Tibial artery (tissue), 4 donors: ENCODE measurements around the gene P2RX3.

Source experiments
- DNase-seq, 2 donors: peaks; one replicate each; pipeline ENCODE4 v3.0.0-alpha.2; 2019
- H3K27ac ChIP-seq, 2 donors: fragments of 200-600 bp; sonication (generic) in 1 of 2; 1 replicate in 1 of 2; 2 replicates in 1 of 2; pipeline ENCODE4 v1.5.1; 2018 to 2019; ENCODE audit warnings: mild to moderate bottlenecking in 1 of 2
- H3K27me3 ChIP-seq, 2 donors: fragments of 200-600 bp; sonication (generic) in 1 of 2; one replicate each; pipeline versions ENCODE4 v1.5.1 to v1.6.0; 2016 to 2019
- H3K36me3 ChIP-seq, 3 donors: fragments of 200-600 bp; sonication (generic) in 2 of 3; one replicate each; pipeline ENCODE4 v1.5.1; 2016 to 2019; ENCODE audit warnings: mild to moderate bottlenecking in 2 of 3
- H3K4me1 ChIP-seq, 4 donors: fragments of 200-600 bp; sonication (generic) in 2 of 4; 1 replicate in 3 of 4; 2 replicates in 1 of 4; pipeline ENCODE4 v1.5.1; 2016 to 2019
- H3K4me3 ChIP-seq, 2 donors: fragments of 200-600 bp; sonication (generic) in 1 of 2; 1 replicate in 1 of 2; 2 replicates in 1 of 2; pipeline ENCODE4 v1.5.1; 2018 to 2019; ENCODE audit warnings: mild to moderate bottlenecking in 2 of 2
- H3K9me3 ChIP-seq, 3 donors: fragments of 200-600 bp; sonication (generic) in 1 of 3; one replicate each; pipeline ENCODE4 v1.5.1; 2016 to 2019
- CTCF ChIP-seq, 2 experiments: fragments of 200-600 bp in 1 of 2; fragments of 450-650 bp in 1 of 2; IDR thresholded peaks; one replicate each; pipeline ENCODE4 v1.5.1; 2017 to 2019; ENCODE audit warnings: antibody characterized with exemption in 2 of 2, mild to moderate bottlenecking in 1 of 2, moderate library complexity in 1 of 2
- intact Hi-C: fragments of 100-400 bp; cut with DNase I; formaldehyde crosslinking; loops from one replicate; pipeline ENCODE4 v1.15.0; 2023; ENCODE audit warnings: low total_unique reads

P2RX3 gene

GRCh38 chr11:57354699-57355098 lies 16.5 kb downstream of the P2RX3 start:
- no peaks in the 10 kb centered on the region for H3K27me3 ChIP-seq
- no peak overlapping the region for H3K4me3 ChIP-seq
- intact Hi-C loops, result loop anchor here (5.0 to 10.0 kb wide), 2 partner anchors 173 to 510 kb away; no protein-coding TSS in a partner anchor
- no peak overlapping the region for H3K27ac ChIP-seq
- H3K36me3 ChIP-seq, result no peaks in the 10 kb centered on the region
- no peak for TF ChIP-seq CTCF (IDR thresholded peaks at IDR 0.05)
- DNase-seq, result no peak
- no peaks in the 10 kb centered on the region for H3K9me3 ChIP-seq
- H3K4me1 ChIP-seq, result peaks cover 0 to 11% (median 2%) of the 10 kb centered on the region in 4 donors

GRCh38 chr11:57356268-57356667 lies 18.1 kb downstream of the P2RX3 start:
- no peaks in the 10 kb centered on the region for H3K36me3 ChIP-seq
- no peak overlapping the region for H3K4me3 ChIP-seq
- H3K9me3 ChIP-seq, result no peaks in the 10 kb centered on the region
- H3K27me3 ChIP-seq, result no peaks in the 10 kb centered on the region
- peaks cover 0 to 7% (median 0%) of the 10 kb centered on the region in 4 donors for H3K4me1 ChIP-seq
- H3K27ac ChIP-seq, result no peak overlapping the region
- DNase-seq, result no peak
- no peak for TF ChIP-seq CTCF (IDR thresholded peaks at IDR 0.05)
- intact Hi-C loops, result loop anchor here (10.0 kb wide), 1 partner anchor 511 kb away; no protein-coding TSS in a partner anchor

- Histone ChIP-seq H3K36me3 (no peaks in the 10 kb centered on the region), H3K4me3 (no peak overlapping the region), H3K4me1 (peaks cover 0 to 7% (median 0%) of the 10 kb centered on the region in 4 donors), H3K27ac (no peak overlapping the region), H3K27me3 (no peaks in the 10 kb centered on the region), H3K9me3 (no peaks in the 10 kb centered on the region)
- TF ChIP-seq CTCF (IDR thresholded peaks at IDR 0.05), result no peak
- intact Hi-C loops, result loop anchor here (10.0 kb wide), 1 partner anchor 513 kb away; no protein-coding TSS in a partner anchor
- DNase-seq, result no peak
These were observed 19.2 kb downstream of the P2RX3 start for GRCh38 chr11:57357310-57357709.

GRCh38 chr11:57357856-57358255 lies 19.7 kb downstream of the P2RX3 start:
- Histone ChIP-seq H3K27ac (peak overlapping the region in 1 of 2 donors; percentile 19), H3K4me3 (no peak overlapping the region), H3K4me1 (peaks cover 0 to 7% (median 0%) of the 10 kb centered on the region in 4 donors), H3K9me3 (no peaks in the 10 kb centered on the region), H3K27me3 (no peaks in the 10 kb centered on the region), H3K36me3 (no peaks in the 10 kb centered on the region)
- DNase-seq, result no peak
- TF ChIP-seq CTCF (IDR thresholded peaks at IDR 0.05), result no peak
- intact Hi-C loops, result loop anchor here (10.0 kb wide), 1 partner anchor 513 kb away; no protein-coding TSS in a partner anchor

GRCh38 chr11:57358543-57358961 lies 20.4 kb downstream of the P2RX3 start:
- H3K27me3 ChIP-seq, result no peaks in the 10 kb centered on the region
- H3K4me1 ChIP-seq, result peaks cover 0 to 7% (median 0%) of the 10 kb centered on the region in 4 donors
- H3K9me3 ChIP-seq, result no peaks in the 10 kb centered on the region
- H3K4me3 ChIP-seq, result no peak overlapping the region
- intact Hi-C loops, result loop anchor here (10.0 kb wide), 1 partner anchor 514 kb away; no protein-coding TSS in a partner anchor
- TF ChIP-seq CTCF (IDR thresholded peaks at IDR 0.05), result no peak
- no peak overlapping the region for H3K27ac ChIP-seq
- no peak for DNase-seq
- no peaks in the 10 kb centered on the region for H3K36me3 ChIP-seq
